HG02943 (cell line): Measurements from ENCODE around the gene M1AP.

ENCODE experiments used
- ATAC-seq: cut with Tn5 transposase; IDR thresholded peaks from one replicate; pipeline ENCODE4 v1.9.1; 2021; ENCODE audit warnings: mild to moderate bottlenecking, low read depth, moderate library complexity; ENCODE audit not compliant: unreplicated experiment

M1AP gene

DNA sequence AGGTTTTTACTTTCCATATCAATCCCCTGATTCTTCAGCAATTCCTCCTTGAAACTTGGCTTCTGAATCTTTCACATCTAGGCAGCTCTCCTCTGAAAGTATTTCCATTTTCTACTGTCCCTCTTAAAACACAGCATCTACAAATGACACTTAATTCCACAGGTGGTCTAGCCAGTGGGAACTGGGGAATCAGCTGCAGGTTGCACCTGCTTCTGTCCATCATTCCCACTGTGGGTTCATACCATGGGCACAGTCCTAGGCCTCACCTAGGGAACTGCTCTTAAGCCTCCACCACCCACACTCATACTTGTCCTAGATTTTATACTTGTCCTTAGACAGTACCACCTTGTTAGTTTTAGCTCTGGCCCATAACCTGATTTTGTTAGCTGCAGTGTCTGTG is 96.6 kb downstream of the M1AP start:
- no peak for ATAC-seq

DNA sequence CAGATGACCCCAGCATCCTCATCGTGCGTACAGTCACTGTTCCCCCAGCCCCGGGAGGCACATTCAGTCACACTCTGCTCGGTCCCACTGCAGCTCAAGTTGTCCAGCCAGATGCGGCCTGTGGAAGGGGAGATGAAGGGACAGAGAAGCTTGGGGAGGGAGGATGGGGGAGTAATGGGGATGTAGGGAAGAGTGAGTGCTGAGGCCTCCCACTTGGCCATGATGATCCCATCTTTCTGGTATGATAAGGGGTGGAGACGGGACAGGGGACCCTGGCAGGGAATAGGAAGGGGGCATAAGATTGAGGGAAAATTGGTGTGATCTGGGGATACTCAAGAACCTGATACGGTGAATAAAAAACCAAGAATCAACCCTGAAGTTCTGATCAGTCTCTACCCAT is 97.9 kb downstream of the M1AP start:
- no peak for ATAC-seq

DNA sequence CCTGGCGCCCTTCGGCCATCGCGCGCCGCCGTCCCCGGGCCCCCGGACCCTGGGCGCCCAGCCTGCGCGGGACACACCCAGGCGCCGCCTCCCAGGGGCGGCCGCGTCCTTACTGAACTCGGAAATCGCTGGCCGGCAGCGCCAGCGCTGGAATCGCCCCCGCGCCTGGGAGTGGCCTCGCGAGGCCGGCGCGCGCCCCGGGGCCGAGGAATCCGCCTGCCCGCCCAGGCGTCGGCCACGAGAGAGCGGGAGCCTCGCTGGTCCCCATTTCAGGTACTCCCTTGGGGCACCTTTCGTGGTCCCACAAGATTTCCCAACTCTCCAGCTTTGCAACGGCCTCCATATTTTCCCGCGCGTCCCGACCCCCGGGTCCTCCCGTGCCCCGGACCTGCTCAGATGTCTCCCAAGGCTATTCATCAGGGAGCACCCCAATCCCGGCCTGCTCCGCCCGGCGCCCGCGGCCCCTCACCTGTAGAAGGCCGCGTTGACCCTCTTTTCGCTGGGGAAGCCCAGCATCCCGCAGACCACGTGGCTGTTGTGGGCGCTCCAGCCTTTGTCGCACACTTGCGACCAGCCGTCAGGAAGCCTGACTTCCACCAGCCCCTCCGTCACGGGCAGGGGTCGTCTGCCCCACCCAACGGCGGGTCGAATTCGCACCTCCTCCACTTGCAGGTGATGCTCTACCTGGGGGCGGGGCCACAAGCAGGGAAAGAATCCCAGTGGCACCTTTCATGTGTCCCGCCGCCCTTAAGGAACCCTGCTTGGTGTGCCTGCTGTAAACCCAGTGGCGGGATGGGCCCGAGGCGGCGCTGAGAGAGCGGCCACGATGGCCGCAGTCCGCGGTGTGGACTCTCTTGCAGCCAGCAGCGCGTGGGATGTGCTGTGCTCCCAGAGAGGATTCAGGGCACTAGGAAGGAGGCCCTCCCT is 99.0 kb downstream of the M1AP start:
- no peak for ATAC-seq

DNA sequence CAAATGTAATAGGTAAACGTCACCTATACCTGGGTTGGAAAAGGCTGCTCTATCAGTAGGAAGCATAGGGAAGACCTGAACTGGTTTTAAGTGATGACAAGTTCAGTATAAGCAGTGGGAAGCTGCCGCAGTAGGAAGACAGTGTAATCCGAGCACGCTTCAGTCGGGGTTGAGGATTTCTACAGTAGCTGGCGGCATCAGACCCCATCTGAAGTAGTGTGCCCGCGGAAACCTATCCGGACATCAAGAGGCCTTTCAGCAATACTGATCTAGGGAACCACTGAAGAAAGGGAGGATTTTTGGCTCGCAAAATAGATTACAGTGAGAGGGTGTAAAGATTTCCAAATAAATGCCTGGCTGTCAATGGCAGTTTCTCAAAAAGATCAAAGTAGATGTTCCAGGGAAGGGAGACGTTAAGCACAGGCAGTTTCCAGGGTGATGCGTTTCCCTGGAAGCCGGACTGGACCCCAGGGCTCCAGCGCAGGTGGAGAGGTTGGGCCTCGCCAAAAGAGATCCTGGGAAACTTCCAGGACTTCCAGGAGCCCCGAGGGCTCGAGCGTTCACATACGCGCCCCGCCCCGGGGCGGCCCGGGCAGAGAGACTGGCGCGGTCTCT is 99.7 kb downstream of the M1AP start:
- no peak for ATAC-seq

DNA sequence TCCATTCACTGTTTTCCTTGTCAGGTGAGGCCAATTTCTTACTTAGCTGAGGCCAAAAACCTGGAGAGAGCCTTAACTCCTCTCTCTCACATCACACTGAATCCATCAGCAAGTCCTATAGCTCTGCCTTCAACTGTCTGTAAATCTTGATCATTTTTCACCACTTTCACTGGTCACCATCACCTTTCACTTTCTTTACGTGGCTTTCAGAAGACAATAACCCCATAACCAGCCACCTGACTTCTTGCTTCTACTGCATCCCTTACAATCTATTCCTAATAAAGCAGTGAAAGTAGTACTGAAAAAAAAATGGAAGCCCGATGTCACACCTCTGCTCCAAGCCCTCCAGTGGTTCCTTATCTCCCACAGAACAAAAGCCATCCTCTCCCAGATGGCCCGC is 102.1 kb downstream of the M1AP start:
- no peak for ATAC-seq

DNA sequence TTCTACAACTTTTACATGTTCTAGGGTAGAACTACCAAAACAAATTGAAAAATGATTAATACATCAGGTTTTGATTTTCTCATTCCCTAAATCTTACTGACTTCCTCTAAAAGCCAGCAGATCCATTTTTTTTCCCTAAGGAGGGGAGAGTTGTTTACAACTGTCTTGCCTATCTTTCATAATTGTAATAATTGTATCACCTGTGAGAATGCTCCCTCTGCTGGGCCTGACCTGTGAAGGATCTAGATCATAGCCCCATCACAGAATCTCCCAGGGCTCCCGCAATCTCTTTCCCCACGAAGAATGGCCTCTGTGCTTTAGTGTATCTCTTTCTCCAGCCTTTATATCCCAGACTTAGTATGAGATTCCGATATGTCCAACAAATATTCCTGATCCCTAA is 103.5 kb downstream of the M1AP start:
- no peak for ATAC-seq

DNA sequence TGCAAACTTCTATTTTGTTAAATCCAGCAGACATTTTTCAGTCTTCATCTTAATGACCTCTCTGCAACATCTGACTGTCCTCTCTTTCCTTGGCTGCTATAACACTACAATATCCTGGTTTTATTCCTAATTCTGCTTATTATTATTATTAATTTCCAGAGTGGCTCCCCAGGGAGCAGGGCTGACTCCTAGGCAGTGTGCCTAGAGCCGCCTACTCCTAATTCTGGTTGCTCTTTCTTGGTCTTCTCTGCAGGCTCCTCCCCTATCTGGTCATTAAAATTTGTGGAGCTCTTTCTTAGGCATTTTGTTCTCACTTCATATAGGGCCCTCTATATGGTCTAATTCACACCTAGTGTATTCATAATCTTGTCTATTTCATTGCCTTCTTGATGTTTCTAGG is 105.2 kb downstream of the M1AP start:
- ATAC-seq: no peak

DNA sequence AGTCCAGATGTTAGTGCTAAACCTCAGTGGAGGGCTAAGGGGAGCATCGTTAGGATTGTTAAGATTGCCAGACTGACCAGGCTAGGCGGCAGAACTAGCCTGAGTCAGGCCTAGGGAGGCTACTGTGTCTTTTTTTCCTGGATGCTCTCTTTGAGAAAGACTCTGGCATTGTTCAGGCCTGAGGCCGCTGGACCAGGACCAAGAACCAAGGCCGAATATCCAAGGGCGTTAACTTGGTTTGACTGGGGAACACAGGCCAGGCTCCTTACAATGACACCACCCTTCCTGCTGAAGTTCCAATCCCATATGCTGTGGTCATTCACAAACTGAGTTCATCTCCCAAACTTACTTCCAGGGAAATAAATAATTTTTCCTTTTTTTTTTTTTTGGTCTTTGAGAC is 107.8 kb downstream of the M1AP start:
- no peak for ATAC-seq

DNA sequence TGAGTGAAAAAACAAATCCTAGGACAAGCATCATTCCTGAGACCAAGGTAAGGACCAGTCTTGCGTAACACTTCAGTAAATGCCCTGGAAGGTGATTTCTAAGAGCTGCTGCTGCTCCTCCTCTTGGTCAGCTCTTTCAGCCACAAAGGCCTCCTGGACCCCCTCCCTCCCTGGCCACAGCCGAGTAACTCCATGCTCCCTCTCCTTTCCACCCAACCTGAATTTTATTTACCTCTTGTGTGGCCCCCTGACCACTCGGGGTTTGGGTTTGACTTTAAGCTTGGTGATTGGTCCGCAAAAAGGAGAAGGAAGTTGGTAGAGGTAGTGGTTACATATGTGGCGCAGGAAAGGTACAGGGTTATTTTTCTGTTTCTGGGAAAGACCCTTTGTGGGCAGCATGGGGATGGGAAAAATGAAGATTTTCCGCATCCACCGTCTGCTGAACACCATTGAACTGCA is 109.2 kb downstream of the M1AP start:
- ATAC-seq: no peak

DNA sequence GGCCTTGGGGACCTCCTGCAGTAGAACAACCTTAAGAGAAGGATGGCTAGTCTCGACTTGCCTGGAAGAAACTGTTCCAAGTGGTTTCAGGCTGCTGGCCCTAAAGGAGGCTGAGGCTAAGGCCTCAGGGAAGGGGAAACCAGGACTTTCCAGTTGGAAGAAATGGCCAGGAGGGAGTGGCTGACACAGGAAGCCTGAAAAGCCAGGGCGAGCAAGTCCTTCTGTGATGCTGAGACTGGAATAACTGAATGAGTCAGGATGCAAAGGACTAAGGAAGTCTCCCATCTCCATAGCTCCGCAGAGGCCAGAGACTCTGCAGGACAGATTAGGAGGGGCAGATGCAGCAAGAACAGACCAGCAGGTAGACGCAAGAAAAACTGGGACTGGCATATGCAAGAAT is 111.0 kb downstream of the M1AP start:
- no peak for ATAC-seq

DNA sequence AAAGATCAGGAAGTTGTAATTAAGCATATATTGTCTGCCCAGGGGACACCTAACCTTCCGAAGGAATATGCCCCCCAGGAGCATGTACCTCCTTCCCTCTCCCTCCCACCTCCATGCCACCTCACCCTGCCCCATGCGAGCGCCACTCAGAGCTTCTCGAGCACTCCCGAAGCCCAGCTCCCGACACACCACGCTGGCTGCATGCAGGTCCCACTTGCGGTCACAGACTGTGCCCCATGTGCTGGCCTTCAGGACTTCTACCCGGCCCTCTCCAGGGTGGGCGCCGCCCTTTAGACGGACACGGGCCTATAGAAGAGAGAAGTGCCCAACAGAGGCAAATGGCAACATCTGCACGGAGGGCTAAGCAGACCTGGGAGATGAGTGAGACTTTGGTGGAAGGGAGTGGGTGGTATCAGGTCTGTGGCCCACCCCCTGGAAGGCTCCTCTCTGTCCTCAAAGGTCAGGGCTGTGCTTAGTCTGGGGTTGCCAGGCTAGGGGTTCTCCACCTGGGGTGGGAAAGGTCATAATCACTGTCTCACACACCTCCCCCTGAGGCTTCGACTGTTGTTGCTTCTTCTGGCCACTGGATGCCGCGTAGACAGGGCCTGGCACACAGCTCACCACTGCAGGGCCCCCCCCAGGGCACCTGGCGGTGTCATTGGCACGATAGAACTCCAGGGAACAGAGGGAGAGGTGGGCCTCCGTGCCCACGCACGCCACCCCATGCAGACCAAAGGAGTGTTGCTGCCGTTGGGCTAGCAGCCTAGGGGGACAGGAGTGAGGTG is 111.8 kb downstream of the M1AP start:
- no peak for ATAC-seq

DNA sequence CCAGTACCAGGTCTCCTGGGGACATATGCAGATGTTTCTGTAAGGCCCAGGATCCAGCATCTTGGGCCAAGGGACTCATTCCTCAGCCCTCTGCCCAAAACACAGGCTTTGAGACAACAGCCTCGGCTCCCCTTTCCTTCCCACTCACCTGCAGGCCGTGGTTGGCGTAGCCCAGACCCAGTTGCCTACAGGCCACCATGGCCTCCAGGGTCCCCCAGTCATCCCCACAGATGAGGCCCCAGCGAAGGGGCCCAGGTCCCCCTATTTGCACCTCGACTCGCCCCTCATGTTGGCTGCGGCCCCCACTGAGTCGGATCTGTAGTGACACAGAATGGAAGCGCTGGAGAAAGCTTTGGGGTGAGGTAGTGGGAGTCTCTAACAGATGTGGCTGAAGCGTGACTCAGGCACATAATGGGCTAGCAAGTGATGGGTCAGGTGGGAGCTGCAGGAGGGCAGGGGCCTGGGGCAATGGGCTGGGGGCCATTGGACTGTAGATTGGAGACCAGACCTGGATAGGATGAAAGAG is 112.6 kb downstream of the M1AP start:
- no peak for ATAC-seq

DNA sequence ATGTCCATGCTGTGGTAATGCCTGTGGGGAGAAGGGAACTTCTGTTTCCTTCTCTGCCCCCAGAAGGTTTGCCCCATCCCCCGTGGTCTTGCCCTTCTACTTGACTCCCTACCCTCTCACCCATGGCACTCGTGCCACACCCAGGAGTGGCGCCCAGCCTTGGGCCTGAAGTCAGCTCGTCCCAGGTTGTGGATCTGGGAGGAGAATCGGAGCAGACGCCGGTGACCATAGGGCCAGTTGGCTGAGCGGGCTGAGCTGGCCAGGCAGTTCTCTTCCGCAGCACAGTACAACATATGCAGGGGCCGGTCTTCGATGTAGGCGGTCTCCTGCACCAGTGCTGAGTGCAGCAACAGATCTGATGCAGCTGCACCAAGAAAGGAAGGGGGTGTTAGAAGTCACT is 113.7 kb downstream of the M1AP start:
- ATAC-seq: no peak

DNA sequence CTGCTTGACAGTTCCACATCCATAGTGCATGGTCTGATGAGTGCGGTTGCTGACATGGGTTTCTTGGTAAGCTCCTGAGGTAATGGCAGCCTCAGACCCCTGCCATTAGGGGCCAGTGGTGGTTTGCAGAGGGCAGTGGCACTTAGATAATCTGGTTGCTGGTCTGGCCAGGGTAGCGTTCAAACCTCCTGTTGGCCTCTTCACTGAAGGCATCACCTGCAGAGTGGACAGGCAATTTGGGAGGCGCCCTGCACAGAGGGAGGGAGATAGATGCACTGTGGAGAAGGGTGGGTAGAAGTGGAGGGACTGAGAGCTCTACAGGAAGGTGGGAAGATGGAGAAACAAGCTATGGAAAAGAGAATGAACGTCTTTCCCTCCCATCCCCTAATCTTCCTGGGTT is 114.7 kb downstream of the M1AP start:
- ATAC-seq: no peak

DNA sequence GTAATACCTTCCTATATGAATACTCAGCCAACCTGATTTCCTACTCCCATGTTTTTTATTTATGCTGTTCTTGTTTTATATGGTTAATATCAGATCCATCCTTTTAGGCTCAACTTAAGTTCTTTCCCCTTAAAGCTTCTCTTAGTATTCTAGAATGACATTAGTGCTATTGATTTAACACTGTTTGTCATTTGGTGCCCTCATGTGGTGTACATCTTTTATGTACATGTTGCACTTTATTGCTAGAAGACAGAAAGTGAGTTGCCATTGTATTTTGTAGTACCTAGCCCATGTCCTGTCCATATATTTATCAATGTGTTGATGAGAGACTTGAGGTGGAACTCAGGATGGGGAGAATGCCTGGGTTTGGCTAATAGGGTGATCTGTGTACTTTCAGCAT is 115.9 kb downstream of the M1AP start:
- ATAC-seq: no peak

DNA sequence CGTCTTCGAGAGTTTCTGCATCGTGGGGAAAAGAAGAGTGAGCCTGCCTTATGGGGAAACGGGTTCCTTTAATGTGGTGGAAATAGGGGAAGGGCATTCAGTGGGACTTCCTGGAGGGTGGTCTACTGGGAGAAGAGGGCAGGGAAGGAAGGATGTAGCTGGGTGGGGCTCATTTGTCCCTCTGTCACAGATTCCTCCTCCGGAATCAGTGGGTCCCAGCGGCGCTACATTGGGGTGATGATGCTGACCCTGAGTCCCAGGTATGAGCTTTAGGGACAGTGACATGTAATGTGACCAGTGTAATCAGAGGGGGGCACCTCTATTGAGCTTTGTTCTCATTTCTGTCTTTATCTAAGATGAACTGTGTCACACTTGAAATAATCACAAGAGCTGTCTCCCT is 116.5 kb downstream of the M1AP start:
- ATAC-seq: no peak

DNA sequence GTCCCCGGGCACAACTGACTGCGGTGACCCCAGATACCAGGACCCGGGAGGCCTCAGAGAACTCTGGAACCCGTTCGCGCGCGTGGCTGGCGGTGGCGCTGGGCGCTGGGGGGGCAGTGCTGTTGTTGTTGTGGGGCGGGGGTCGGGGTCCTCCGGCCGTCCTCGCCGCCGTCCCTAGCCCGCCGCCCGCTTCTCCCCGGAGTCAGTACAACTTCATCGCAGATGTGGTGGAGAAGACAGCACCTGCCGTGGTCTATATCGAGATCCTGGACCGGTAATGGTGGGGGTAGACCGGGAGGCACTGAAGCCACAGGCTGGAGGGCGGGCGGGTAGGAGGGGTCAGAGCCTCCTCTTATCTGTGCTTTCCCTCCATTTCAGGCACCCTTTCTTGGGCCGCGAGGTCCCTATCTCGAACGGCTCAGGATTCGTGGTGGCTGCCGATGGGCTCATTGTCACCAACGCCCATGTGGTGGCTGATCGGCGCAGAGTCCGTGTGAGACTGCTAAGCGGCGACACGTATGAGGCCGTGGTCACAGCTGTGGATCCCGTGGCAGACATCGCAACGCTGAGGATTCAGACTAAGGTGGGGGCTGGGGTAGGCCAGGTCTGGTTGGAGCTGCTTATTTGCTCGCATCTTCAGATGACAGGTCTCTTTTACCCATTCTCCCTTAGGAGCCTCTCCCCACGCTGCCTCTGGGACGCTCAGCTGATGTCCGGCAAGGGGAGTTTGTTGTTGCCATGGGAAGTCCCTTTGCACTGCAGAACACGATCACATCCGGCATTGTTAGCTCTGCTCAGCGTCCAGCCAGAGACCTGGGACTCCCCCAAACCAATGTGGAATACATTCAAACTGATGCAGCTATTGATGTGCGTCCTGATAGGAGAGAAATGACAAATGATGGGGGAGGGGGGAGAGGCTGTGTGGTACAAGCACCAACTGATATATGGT is 117.6 kb downstream of the M1AP start:
- ATAC-seq: no peak

DNA sequence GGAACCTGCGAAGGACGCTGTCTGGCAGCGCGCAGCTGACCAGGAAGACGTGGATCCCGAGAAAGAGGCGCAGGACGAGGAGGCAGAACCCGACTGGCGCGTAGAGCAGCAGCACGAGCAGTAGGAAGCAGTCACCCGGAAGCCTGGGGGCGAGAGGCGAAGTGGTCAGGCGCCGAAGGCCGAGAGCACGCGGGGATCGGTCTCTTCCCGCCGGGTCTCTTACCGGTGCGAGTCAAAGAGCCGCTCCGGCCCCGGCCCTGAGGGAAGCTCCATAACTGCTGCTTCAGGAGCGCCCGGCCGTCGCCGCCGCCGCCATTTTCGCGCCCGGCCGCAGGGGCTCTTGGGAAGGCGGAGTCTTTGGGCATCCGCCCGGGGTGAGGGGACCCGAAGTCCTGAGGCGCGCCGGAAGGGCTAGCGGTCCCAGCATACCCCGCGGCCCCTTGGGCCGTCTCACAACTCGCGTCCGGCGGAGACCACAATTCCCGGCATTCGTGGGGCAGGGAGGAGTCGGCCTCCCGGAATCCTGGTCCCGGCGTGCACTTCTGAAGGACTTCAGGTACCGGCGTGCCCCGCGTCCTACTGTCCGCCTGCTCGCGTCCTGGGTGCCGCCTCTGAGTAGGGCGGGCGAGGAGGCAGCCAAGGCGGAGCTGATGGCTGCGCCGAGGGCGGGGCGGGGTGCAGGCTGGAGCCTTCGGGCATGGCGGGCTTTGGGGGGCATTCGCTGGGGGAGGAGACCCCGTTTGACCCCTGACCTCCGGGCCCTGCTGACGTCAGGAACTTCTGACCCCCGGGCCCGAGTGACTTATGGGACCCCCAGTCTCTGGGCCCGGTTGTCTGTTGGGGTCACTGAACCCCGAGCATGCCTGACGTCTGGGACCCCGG is 118.5 kb downstream of the M1AP start, which contains the start of the genes AUP1 and HTRA2:
TSS of gene AUP1 (minus strand) at position 350 of the 882 bp plus-strand sequence. CDS start at position 273, 77 bp downstream.
TSS of gene HTRA2 (plus strand) at position 577 of the 882 bp plus-strand sequence. CDS start at position 651, 74 bp downstream.
- ATAC-seq: peak; percentile 84
